Measurements from ENCODE around the gene THRSP.
"Not testable (repeated sequence)": the region's sequence is repeated elsewhere in the genome, so short reads cannot be mapped to it uniquely, and the experiment has no call there.

THRSP gene

GRCh38 chr11:78069465-78069864 is 5.8 kb downstream of the THRSP start:
- peaks cover 28% of the 10 kb centered on the region for H3K36me3 ChIP-seq (replicated peaks)
- H3K27me3 ChIP-seq (replicated peaks) = no peaks in the 10 kb centered on the region
- TF ChIP-seq CTCF (IDR thresholded peaks at IDR 0.05; ENCODE audit: low read depth, low read length, missing control alignments) = no peak
- no peak overlapping the region for H3K4me3 ChIP-seq (ENCODE audit: low read depth, low read length)
- in situ Hi-C loops (cut with HindIII; ENCODE audit: low pct_ligation_motif_present, low sequenced_read_pairs) = no loop called here
- DNase-seq = no peak
- H3K27ac ChIP-seq = no peak overlapping the region

- Histone ChIP-seq H3K27ac (no peak overlapping the region), H3K36me3 (replicated peaks) (peaks cover 28% of the 10 kb centered on the region), H3K4me3 (ENCODE audit: low read depth, low read length) (no peak overlapping the region), H3K27me3 (replicated peaks) (no peaks in the 10 kb centered on the region)
- no peak for TF ChIP-seq CTCF (IDR thresholded peaks at IDR 0.05; ENCODE audit: low read depth, low read length, missing control alignments)
- in situ Hi-C loops (cut with HindIII; ENCODE audit: low pct_ligation_motif_present, low sequenced_read_pairs) = no loop called here
- no peak for DNase-seq
Observed at GRCh38 chr11:78070621-78071020, 7.0 kb downstream of the THRSP start.

GRCh38 chr11:78071717-78072116 is 8.1 kb downstream of the THRSP start:
- H3K36me3 ChIP-seq (replicated peaks) = peaks cover 28% of the 10 kb centered on the region
- no peak overlapping the region for H3K27ac ChIP-seq
- DNase-seq = no peak
- H3K4me3 ChIP-seq (ENCODE audit: low read depth, low read length) = no peak overlapping the region
- in situ Hi-C loops (cut with HindIII; ENCODE audit: low pct_ligation_motif_present, low sequenced_read_pairs) = no loop called here
- no peaks in the 10 kb centered on the region for H3K27me3 ChIP-seq (replicated peaks)
- no peak for TF ChIP-seq CTCF (IDR thresholded peaks at IDR 0.05; ENCODE audit: low read depth, low read length, missing control alignments)

GRCh38 chr11:78072455-78072854 is 8.8 kb downstream of the THRSP start:
- Histone ChIP-seq H3K27ac (no peak overlapping the region), H3K36me3 (replicated peaks) (peaks cover 26% of the 10 kb centered on the region), H3K27me3 (replicated peaks) (no peaks in the 10 kb centered on the region), H3K4me3 (ENCODE audit: low read depth, low read length) (no peak overlapping the region)
- in situ Hi-C loops (cut with HindIII; ENCODE audit: low pct_ligation_motif_present, low sequenced_read_pairs) = no loop called here
- no peak for TF ChIP-seq CTCF (IDR thresholded peaks at IDR 0.05; ENCODE audit: low read depth, low read length, missing control alignments)
- DNase-seq = no peak

- no peak for TF ChIP-seq CTCF (IDR thresholded peaks at IDR 0.05; ENCODE audit: low read depth, low read length, missing control alignments)
- no peak for DNase-seq
- peaks cover 13% of the 10 kb centered on the region for H3K36me3 ChIP-seq (replicated peaks)
- no peaks in the 10 kb centered on the region for H3K27me3 ChIP-seq (replicated peaks)
- in situ Hi-C loops (cut with HindIII; ENCODE audit: low pct_ligation_motif_present, low sequenced_read_pairs) = no loop called here
- no peak overlapping the region for H3K27ac ChIP-seq
- H3K4me3 ChIP-seq (ENCODE audit: low read depth, low read length) = no peak overlapping the region
Observed at GRCh38 chr11:78074756-78075155, 11.1 kb downstream of the THRSP start.

GRCh38 chr11:78076733-78077403 is 13.2 kb downstream of the THRSP start:
- TF ChIP-seq CTCF (IDR thresholded peaks at IDR 0.05; ENCODE audit: low read depth, low read length, missing control alignments) = no peak
- no peak overlapping the region for H3K27ac ChIP-seq
- no peak for DNase-seq
- H3K4me3 ChIP-seq (ENCODE audit: low read depth, low read length) = no peak overlapping the region
- H3K36me3 ChIP-seq (replicated peaks) = no peaks in the 10 kb centered on the region
- in situ Hi-C loops (cut with HindIII; ENCODE audit: low pct_ligation_motif_present, low sequenced_read_pairs) = no loop called here
- H3K27me3 ChIP-seq (replicated peaks) = no peaks in the 10 kb centered on the region

- DNase-seq; H3K27me3 ChIP-seq (replicated peaks); H3K36me3 ChIP-seq (replicated peaks); H3K27ac ChIP-seq; H3K4me3 ChIP-seq (ENCODE audit: low read depth, low read length); in situ Hi-C loops (cut with HindIII; ENCODE audit: low pct_ligation_motif_present, low sequenced_read_pairs): not testable (repeated sequence)
Observed at GRCh38 chr11:78077592-78077991, 13.9 kb downstream of the THRSP start.

Data from brain microvascular endothelial cell (primary cell).